Adrenal gland (tissue), 5 donors: ENCODE data around the gene BTBD9.

Experiments used
- POLR2A ChIP-seq, 2 donors: fragments of 450-650 bp; IDR thresholded peaks; one replicate each; pipeline ENCODE4 v1.6.1; 2017; ENCODE audit warnings: antibody characterized with exemption in 2 of 2, mild to moderate bottlenecking in 2 of 2, moderate library complexity in 1 of 2
- TF ChIP-seq, protein P1 (sequence below), 6 experiments: fragments of 450-650 bp in 4 of 6; fragments of 200-600 bp in 2 of 6; sonication (generic) in 1 of 6; IDR thresholded peaks; 1 replicate in 5 of 6; 2 replicates in 1 of 6; pipeline versions ENCODE4 v1.5.1 to v1.8.0; 2016 to 2021; ENCODE audit warnings: antibody characterized with exemption in 6 of 6, mild to moderate bottlenecking in 2 of 6, moderate library complexity in 1 of 6
- donor health status: DM: no; HTN: no; CAD: no.

GRCh38 chr6:38341496-38341895 lies 298.2 kb downstream of the BTBD9 start:
- TF ChIP-seq, protein P1, sequence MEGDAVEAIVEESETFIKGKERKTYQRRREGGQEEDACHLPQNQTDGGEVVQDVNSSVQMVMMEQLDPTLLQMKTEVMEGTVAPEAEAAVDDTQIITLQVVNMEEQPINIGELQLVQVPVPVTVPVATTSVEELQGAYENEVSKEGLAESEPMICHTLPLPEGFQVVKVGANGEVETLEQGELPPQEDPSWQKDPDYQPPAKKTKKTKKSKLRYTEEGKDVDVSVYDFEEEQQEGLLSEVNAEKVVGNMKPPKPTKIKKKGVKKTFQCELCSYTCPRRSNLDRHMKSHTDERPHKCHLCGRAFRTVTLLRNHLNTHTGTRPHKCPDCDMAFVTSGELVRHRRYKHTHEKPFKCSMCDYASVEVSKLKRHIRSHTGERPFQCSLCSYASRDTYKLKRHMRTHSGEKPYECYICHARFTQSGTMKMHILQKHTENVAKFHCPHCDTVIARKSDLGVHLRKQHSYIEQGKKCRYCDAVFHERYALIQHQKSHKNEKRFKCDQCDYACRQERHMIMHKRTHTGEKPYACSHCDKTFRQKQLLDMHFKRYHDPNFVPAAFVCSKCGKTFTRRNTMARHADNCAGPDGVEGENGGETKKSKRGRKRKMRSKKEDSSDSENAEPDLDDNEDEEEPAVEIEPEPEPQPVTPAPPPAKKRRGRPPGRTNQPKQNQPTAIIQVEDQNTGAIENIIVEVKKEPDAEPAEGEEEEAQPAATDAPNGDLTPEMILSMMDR (IDR thresholded peaks at IDR 0.05), result no peak
- no peak for TF ChIP-seq POLR2A (IDR thresholded peaks at IDR 0.05)
